Measurements from ENCODE around the gene AFAP1.

DNA sequence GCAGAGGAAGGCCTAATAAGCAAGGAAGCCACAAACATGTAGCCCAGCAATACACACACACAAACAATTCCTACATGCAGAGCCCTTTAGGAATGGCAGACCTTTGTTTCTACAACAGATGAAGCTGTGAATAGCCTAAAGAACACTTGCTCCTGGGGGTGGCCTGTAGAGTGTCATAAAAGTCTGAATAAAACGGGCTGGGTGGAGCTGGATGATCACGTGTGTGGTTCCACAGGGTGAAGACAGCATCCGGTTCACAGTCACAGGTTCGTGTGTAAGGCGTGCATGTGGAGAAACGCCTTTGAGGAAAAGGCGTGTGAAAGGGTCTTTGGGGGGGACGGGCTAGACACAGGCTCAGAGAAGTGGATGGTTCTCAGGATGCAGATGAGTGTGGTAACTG, 156.1 kb downstream of the AFAP1 start:
- TF ChIP-seq CTCF (IDR thresholded peaks at IDR 0.05) (no peak), POLR2A (IDR thresholded peaks at IDR 0.05) (no peak)

Data from uterus (tissue), 2 donors.